ENCODE results near the gene DNAJC15.

The DNAJC15 gene

DNA sequence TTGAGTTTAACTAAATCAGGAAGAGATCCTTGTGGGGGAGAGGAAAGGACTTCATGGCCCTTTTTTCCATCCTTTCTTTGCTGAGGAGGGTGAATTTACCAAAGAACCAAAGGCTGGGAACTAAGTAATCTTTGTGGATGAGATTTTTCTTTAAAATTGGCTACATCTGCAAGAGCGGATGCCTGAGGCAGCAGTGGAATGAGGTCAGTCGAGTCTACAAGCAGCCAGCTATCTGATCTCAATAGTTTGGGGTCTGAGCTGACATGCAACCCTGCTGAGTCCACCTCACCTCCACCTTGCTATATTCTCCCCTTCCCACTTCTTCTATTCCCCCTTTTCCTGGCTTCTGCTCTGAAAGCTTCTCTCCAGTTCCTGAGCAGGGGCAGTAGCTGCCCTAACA is 3.6 kb upstream of the DNAJC15 start:
- Histone ChIP-seq H2AFZ (no peak overlapping the region), H3K36me3 (ENCODE audit: control insufficient read depth, insufficient read depth, low read length) (no peaks in the 10 kb centered on the region), H3K9me3 (ENCODE audit: control insufficient read depth, low read length) (no peaks in the 10 kb centered on the region), H3K4me3 (ENCODE audit: low read depth, low read length) (no peak overlapping the region), H3K4me1 (no peaks in the 10 kb centered on the region), H3K27me3 (ENCODE audit: control insufficient read depth, insufficient read depth, low read length) (no peaks in the 10 kb centered on the region), H3K27ac (no peak overlapping the region), H3K9ac (no peak overlapping the region), H3K79me2 (peaks cover under 1% of the 10 kb centered on the region), H3K4me2 (ENCODE audit: low read length) (no peak overlapping the region)
- TF ChIP-seq, protein P1, sequence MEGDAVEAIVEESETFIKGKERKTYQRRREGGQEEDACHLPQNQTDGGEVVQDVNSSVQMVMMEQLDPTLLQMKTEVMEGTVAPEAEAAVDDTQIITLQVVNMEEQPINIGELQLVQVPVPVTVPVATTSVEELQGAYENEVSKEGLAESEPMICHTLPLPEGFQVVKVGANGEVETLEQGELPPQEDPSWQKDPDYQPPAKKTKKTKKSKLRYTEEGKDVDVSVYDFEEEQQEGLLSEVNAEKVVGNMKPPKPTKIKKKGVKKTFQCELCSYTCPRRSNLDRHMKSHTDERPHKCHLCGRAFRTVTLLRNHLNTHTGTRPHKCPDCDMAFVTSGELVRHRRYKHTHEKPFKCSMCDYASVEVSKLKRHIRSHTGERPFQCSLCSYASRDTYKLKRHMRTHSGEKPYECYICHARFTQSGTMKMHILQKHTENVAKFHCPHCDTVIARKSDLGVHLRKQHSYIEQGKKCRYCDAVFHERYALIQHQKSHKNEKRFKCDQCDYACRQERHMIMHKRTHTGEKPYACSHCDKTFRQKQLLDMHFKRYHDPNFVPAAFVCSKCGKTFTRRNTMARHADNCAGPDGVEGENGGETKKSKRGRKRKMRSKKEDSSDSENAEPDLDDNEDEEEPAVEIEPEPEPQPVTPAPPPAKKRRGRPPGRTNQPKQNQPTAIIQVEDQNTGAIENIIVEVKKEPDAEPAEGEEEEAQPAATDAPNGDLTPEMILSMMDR (IDR thresholded peaks at IDR 0.05) = no peak

GRCh38 chr13:43020794-43021193 is 2.6 kb upstream of the DNAJC15 start:
- no peak overlapping the region for H3K4me2 ChIP-seq (ENCODE audit: low read length)
- no peaks in the 10 kb centered on the region for H3K4me1 ChIP-seq
- TF ChIP-seq, protein P1 (IDR thresholded peaks at IDR 0.05) = no peak
- peaks cover 3% of the 10 kb centered on the region for H3K79me2 ChIP-seq
- no peaks in the 10 kb centered on the region for H3K9me3 ChIP-seq (ENCODE audit: control insufficient read depth, low read length)
- no peak overlapping the region for H3K9ac ChIP-seq
- H2AFZ ChIP-seq = no peak overlapping the region
- no peaks in the 10 kb centered on the region for H3K27me3 ChIP-seq (ENCODE audit: control insufficient read depth, insufficient read depth, low read length)
- no peak overlapping the region for H3K4me3 ChIP-seq (ENCODE audit: low read depth, low read length)
- no peaks in the 10 kb centered on the region for H3K36me3 ChIP-seq (ENCODE audit: control insufficient read depth, insufficient read depth, low read length)
- no peak overlapping the region for H3K27ac ChIP-seq

GRCh38 chr13:43021926-43022670 is 1.3 kb upstream of the DNAJC15 start:
- Histone ChIP-seq H3K9ac (no peak overlapping the region), H3K4me3 (ENCODE audit: low read depth, low read length) (no peak overlapping the region), H3K9me3 (ENCODE audit: control insufficient read depth, low read length) (no peaks in the 10 kb centered on the region), H2AFZ (no peak overlapping the region), H3K27me3 (ENCODE audit: control insufficient read depth, insufficient read depth, low read length) (no peaks in the 10 kb centered on the region), H3K36me3 (ENCODE audit: control insufficient read depth, insufficient read depth, low read length) (no peaks in the 10 kb centered on the region), H3K27ac (no peak overlapping the region), H3K4me2 (ENCODE audit: low read length) (no peak overlapping the region), H3K4me1 (no peaks in the 10 kb centered on the region), H3K79me2 (peaks cover 3% of the 10 kb centered on the region)
- TF ChIP-seq, protein P1 (IDR thresholded peaks at IDR 0.05) = no peak

GRCh38 chr13:43022934-43023288 is 475 bp upstream of the DNAJC15 start:
- peaks cover 3% of the 10 kb centered on the region for H3K79me2 ChIP-seq
- TF ChIP-seq, protein P1 (IDR thresholded peaks at IDR 0.05) = no peak
- H2AFZ ChIP-seq = peak overlapping the region; percentile 96

GRCh38 chr13:43026262-43026661 is 2.9 kb downstream of the DNAJC15 start:
- H3K9me3 ChIP-seq (ENCODE audit: control insufficient read depth, low read length) = no peaks in the 10 kb centered on the region
- no peak overlapping the region for H3K9ac ChIP-seq
- peaks cover 7% of the 10 kb centered on the region for H3K79me2 ChIP-seq
- H3K4me2 ChIP-seq (ENCODE audit: low read length) = no peak overlapping the region
- H3K36me3 ChIP-seq (ENCODE audit: control insufficient read depth, insufficient read depth, low read length) = no peaks in the 10 kb centered on the region
- TF ChIP-seq, protein P1 (IDR thresholded peaks at IDR 0.05) = no peak
- H3K4me3 ChIP-seq (ENCODE audit: low read depth, low read length) = no peak overlapping the region
- no peak overlapping the region for H3K27ac ChIP-seq
- no peaks in the 10 kb centered on the region for H3K4me1 ChIP-seq
- no peaks in the 10 kb centered on the region for H3K27me3 ChIP-seq (ENCODE audit: control insufficient read depth, insufficient read depth, low read length)
- H2AFZ ChIP-seq = no peak overlapping the region

More at GRCh38 chr13:43022934-43023288, 475 bp upstream of the DNAJC15 start:
- Histone ChIP-seq H3K9ac (no peak overlapping the region), H3K27me3 (ENCODE audit: control insufficient read depth, insufficient read depth, low read length) (no peaks in the 10 kb centered on the region), H3K4me2 (ENCODE audit: low read length) (peak overlapping the region; percentile 65), H3K9me3 (ENCODE audit: control insufficient read depth, low read length) (no peaks in the 10 kb centered on the region), H3K4me1 (no peaks in the 10 kb centered on the region), H3K27ac (peak overlapping the region; percentile 33), H3K36me3 (ENCODE audit: control insufficient read depth, insufficient read depth, low read length) (no peaks in the 10 kb centered on the region), H3K4me3 (ENCODE audit: low read depth, low read length) (peak overlapping the region; percentile 90)

Data from parathyroid adenoma (tissue), 2 donors.